ENCODE results near the gene AKT3.

Gene AKT3

DNA sequence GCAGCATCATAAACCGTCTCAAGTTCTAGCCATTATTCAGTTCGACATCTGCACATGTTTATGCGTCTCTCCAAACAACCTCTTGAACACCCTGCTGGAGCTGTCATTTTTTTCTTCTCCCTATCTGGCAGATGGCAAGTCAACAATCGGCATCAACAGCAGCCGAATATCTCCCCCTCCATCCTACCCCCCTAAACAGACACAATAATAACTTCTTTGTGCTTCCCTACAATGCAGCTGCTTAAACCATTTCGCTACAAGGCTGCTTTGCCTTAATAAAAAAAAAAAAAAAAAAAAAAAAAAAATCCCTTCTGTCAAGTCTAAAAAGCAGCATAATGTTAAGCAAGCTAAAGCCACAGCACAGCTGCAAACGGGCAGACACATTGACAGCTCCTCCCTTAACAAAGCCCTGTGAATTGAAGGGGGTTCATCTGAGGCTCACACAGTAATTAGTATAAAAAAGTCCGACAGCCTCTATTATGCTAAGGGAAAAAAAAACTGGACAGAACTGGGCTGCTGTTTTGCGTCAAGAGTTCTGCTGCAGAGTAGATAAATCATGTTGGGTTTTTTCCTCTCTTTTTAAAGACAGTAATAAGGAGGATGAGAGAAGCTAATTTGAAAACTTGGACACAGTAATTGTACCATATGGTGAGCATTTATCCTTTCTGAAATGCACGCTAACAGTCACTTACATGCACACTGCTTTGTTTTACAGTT, 136.4 kb downstream of the AKT3 start:
- H3K4me3 ChIP-seq (ENCODE audit: low read depth, low read length): no peak overlapping the region
- peaks cover 6% of the 10 kb centered on the region for H3K4me1 ChIP-seq (ENCODE audit: control insufficient read depth, insufficient read depth, low read length)

DNA sequence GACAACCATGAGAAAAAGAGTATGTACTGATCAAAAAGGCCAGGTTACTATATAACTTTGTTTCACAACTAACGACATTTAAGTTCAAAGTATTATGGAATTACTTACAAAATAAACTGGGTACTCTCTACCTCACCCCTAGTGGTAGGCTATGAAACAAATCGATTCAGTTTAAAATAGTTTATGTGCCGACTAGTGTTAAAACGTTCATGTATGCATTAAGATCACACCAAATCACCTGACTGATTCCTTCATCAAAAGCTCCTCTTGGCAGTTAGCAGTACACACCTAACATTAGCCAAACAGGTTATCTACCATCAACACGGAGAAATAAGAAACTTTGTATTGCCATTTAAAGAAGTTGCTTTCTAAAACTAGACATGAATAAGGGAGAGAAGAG, 137.1 kb downstream of the AKT3 start:
- Histone ChIP-seq H3K4me1 (ENCODE audit: control insufficient read depth, insufficient read depth, low read length) (peaks cover 4% of the 10 kb centered on the region), H3K36me3 (ENCODE audit: control insufficient read depth, insufficient read depth, low read length) (no peaks in the 10 kb centered on the region), H3K9me3 (ENCODE audit: control insufficient read depth, insufficient read depth, low read length) (no peaks in the 10 kb centered on the region), H3K4me3 (ENCODE audit: low read depth, low read length) (no peak overlapping the region), H3K9ac (ENCODE audit: low read depth, low read length) (no peak overlapping the region), H3K27me3 (ENCODE audit: control insufficient read depth, insufficient read depth, low read length) (no peaks in the 10 kb centered on the region)

More for the DNA sequence above, 136.4 kb downstream of the AKT3 start:
- H3K36me3 ChIP-seq (ENCODE audit: control insufficient read depth, insufficient read depth, low read length): no peaks in the 10 kb centered on the region
- H3K9ac ChIP-seq (ENCODE audit: low read depth, low read length): no peak overlapping the region
- H3K27me3 ChIP-seq (ENCODE audit: control insufficient read depth, insufficient read depth, low read length): no peaks in the 10 kb centered on the region
- H3K9me3 ChIP-seq (ENCODE audit: control insufficient read depth, insufficient read depth, low read length): no peaks in the 10 kb centered on the region

DNA sequence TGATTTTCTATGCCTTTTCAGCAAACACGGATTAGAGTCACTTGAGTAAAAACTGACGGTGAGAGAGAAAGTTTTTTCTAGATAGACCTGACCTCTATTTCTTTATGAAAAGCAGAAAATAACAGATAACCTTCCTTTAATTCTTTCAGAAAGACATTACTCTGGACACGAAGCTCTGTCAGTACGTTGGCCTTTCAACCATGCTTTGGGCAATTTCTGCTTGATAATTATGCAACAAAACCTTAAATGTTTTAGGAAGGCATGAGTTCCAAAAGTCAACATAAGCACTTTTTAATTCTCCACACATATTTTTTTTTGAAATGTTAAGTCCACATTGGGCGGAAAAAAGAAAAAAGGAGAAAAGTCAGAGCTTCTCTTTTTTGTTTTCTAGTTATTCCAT, 137.8 kb downstream of the AKT3 start:
- Histone ChIP-seq H3K4me3 (ENCODE audit: low read depth, low read length) (no peak overlapping the region), H3K9me3 (ENCODE audit: control insufficient read depth, insufficient read depth, low read length) (no peaks in the 10 kb centered on the region), H3K4me1 (ENCODE audit: control insufficient read depth, insufficient read depth, low read length) (peaks cover 2% of the 10 kb centered on the region), H3K27me3 (ENCODE audit: control insufficient read depth, insufficient read depth, low read length) (no peaks in the 10 kb centered on the region), H3K36me3 (ENCODE audit: control insufficient read depth, insufficient read depth, low read length) (no peaks in the 10 kb centered on the region), H3K9ac (ENCODE audit: low read depth, low read length) (no peak overlapping the region)

DNA sequence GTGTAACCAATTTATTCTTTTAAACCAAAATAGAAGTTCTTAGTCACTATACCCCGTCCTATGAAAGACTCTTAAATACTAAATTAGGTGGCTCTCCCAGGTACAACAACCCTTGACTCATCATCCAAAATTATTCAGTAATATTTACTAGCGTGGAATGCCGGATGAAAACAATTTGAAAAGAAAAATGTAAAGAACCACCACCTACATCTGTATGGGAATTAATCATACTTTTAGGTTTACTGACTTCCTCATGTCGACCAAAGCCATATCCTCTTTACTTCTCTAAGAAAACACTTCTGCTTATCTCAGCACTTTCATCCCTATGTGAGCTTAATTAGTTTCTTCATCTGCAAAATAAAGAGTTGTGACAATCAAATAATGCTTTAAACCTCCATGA, 139.6 kb downstream of the AKT3 start:
- no peaks in the 10 kb centered on the region for H3K9me3 ChIP-seq (ENCODE audit: control insufficient read depth, insufficient read depth, low read length)
- H3K36me3 ChIP-seq (ENCODE audit: control insufficient read depth, insufficient read depth, low read length): no peaks in the 10 kb centered on the region
- H3K27me3 ChIP-seq (ENCODE audit: control insufficient read depth, insufficient read depth, low read length): no peaks in the 10 kb centered on the region
- H3K4me3 ChIP-seq (ENCODE audit: low read depth, low read length): no peak overlapping the region
- no peak overlapping the region for H3K9ac ChIP-seq (ENCODE audit: low read depth, low read length)
- H3K4me1 ChIP-seq (ENCODE audit: control insufficient read depth, insufficient read depth, low read length): peaks cover 2% of the 10 kb centered on the region

DNA sequence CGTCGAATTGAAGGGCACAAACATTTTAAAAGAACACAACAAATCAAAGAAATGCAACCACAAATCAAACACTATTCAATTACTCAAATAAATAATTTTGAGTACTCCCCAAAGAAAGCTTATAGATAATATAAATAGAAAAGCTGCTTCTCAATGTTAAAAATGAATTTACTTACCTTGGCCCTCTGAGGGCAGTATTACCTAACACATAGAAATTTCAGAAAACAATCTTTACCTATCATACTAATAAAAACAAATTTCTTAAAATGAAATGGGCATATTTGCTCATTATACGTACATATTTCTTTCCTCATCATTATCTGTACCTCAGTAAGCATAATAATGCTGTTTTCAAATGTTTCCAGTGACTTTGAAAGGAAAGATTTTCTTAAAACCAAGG, 141.8 kb downstream of the AKT3 start:
- H3K27me3 ChIP-seq (ENCODE audit: control insufficient read depth, insufficient read depth, low read length): no peaks in the 10 kb centered on the region
- H3K4me1 ChIP-seq (ENCODE audit: control insufficient read depth, insufficient read depth, low read length): peaks cover 2% of the 10 kb centered on the region
- H3K9ac ChIP-seq (ENCODE audit: low read depth, low read length): no peak overlapping the region
- no peak overlapping the region for H3K4me3 ChIP-seq (ENCODE audit: low read depth, low read length)
- no peaks in the 10 kb centered on the region for H3K9me3 ChIP-seq (ENCODE audit: control insufficient read depth, insufficient read depth, low read length)
- no peaks in the 10 kb centered on the region for H3K36me3 ChIP-seq (ENCODE audit: control insufficient read depth, insufficient read depth, low read length)

DNA sequence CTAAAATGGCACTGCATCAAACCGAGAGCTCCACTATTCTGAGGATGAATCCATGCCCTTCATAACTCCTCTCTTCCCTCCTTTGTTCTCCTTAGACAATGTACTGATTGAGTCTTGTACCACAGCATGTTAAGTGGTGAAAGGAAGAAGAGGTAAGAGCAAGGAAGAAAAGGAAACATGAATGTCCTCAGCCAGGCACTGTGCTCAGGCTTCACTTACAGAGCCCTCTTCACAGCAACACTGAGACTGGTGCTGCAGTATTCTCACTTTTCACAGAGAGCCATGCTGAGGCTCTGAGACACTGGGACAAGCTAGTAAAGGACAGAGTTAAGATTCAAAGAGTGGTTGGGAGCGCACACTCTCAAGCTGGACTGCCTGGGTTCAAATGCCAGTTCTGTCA, 143.5 kb downstream of the AKT3 start:
- no peak overlapping the region for H3K4me3 ChIP-seq (ENCODE audit: low read depth, low read length)
- H3K4me1 ChIP-seq (ENCODE audit: control insufficient read depth, insufficient read depth, low read length): no peaks in the 10 kb centered on the region
- no peaks in the 10 kb centered on the region for H3K9me3 ChIP-seq (ENCODE audit: control insufficient read depth, insufficient read depth, low read length)
- H3K9ac ChIP-seq (ENCODE audit: low read depth, low read length): no peak overlapping the region
- H3K36me3 ChIP-seq (ENCODE audit: control insufficient read depth, insufficient read depth, low read length): no peaks in the 10 kb centered on the region
- no peaks in the 10 kb centered on the region for H3K27me3 ChIP-seq (ENCODE audit: control insufficient read depth, insufficient read depth, low read length)

DNA sequence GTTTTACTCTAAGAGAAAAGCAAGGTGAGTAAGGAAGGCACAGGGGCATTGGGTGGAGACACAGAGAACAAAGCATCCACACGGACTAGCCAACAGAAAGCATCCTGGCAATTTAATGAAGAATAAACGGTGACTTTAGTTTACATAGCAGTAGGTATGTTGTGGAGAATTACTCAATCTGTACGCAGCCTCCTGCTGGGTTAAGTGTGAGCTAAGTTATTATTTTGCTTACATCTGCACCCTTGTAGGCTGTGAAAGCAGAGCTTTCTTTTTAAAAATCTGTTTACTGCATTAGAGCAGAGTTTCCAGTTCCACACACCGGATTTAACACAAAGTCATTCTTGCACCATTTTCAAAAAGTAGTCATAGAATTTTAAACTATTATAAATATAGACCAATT, 144.5 kb downstream of the AKT3 start:
- Histone ChIP-seq H3K4me3 (ENCODE audit: low read depth, low read length) (no peak overlapping the region), H3K4me1 (ENCODE audit: control insufficient read depth, insufficient read depth, low read length) (no peaks in the 10 kb centered on the region), H3K27me3 (ENCODE audit: control insufficient read depth, insufficient read depth, low read length) (no peaks in the 10 kb centered on the region), H3K36me3 (ENCODE audit: control insufficient read depth, insufficient read depth, low read length) (no peaks in the 10 kb centered on the region), H3K9ac (ENCODE audit: low read depth, low read length) (no peak overlapping the region), H3K9me3 (ENCODE audit: control insufficient read depth, insufficient read depth, low read length) (no peaks in the 10 kb centered on the region)

DNA sequence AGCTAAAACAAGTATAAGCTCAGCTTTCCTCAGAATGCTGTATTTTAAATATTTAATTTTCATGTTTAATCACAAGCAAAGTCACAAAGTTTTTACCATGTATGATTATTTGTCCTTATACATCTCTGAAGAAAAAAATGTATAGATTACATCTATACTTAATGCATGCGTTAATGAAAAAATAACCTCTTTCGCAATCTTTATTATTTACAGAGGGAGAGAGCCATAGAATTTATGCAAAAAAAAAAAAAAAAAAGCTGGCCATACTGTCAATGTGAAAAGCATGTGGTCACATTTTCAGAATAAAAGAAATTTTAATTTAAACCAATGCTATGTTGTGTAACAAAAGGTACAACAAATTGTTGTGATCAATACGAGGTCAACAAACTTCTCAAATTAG, 148.2 kb downstream of the AKT3 start:
- H3K9ac ChIP-seq (ENCODE audit: low read depth, low read length): no peak overlapping the region
- H3K9me3 ChIP-seq (ENCODE audit: control insufficient read depth, insufficient read depth, low read length): no peaks in the 10 kb centered on the region
- no peaks in the 10 kb centered on the region for H3K27me3 ChIP-seq (ENCODE audit: control insufficient read depth, insufficient read depth, low read length)
- no peaks in the 10 kb centered on the region for H3K36me3 ChIP-seq (ENCODE audit: control insufficient read depth, insufficient read depth, low read length)
- no peaks in the 10 kb centered on the region for H3K4me1 ChIP-seq (ENCODE audit: control insufficient read depth, insufficient read depth, low read length)
- no peak overlapping the region for H3K4me3 ChIP-seq (ENCODE audit: low read depth, low read length)

DNA sequence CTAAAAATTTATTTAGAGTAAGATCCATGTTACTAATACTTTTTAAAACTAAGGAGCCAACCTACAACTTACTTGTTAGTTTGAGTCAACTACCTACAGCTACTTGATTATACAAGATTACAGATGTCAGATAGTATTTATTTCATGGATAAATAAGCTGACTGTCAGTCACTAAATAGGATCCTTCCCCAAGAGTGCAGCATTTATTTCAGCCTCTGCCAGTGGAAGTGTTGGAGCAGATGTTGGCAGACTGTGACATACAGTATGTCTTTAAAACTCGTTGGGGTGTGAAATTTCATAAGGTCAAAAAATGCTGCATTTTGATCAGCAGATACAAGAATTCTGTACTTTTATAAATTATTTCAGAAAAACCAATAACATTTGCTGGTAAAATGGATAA, 156.2 kb downstream of the AKT3 start:
- H3K36me3 ChIP-seq (ENCODE audit: control insufficient read depth, insufficient read depth, low read length): no peaks in the 10 kb centered on the region
- H3K27me3 ChIP-seq (ENCODE audit: control insufficient read depth, insufficient read depth, low read length): no peaks in the 10 kb centered on the region
- no peak overlapping the region for H3K9ac ChIP-seq (ENCODE audit: low read depth, low read length)
- H3K9me3 ChIP-seq (ENCODE audit: control insufficient read depth, insufficient read depth, low read length): no peaks in the 10 kb centered on the region
- H3K4me3 ChIP-seq (ENCODE audit: low read depth, low read length): no peak overlapping the region
- no peaks in the 10 kb centered on the region for H3K4me1 ChIP-seq (ENCODE audit: control insufficient read depth, insufficient read depth, low read length)

DNA sequence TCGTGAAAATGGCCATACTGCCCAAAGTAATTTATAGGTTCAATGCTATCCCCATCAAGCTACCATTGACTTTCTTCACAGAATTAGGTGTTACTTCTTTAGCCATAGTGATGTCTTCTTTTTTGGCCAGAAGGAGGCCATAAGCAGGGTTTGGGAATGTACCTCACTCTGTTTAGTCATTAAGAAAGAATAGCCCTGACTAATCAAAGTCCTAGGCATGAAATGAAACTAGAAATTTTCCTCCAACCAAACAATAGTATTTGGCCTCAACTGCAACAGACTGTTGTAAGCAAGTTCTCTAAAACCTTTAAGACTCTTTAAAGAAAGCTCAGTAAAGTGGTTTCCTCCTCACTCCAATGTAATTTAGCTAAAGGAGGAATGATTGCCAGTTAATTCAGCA, 163.9 kb downstream of the AKT3 start:
- Histone ChIP-seq H3K27me3 (ENCODE audit: control insufficient read depth, insufficient read depth, low read length) (no peaks in the 10 kb centered on the region), H3K9me3 (ENCODE audit: control insufficient read depth, insufficient read depth, low read length) (no peaks in the 10 kb centered on the region), H3K4me3 (ENCODE audit: low read depth, low read length) (no peak overlapping the region)

DNA sequence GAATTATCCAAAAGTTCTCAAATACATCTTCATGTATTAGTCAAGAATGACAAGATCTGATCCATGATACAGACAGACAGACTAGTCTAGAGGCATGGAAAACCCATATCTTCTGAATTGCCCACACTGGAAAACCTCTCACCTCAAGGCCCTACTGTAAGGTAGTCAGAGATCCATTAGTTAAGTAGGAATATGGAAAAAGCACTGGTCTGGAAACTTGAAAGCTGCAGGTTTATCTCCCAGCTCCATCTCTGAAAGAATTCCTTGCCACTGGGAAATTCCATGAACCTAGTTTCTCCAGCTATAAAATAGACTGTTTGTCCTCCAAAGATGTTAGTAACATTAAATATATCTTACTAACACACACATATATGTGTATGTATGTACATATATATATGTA, 169.2 kb downstream of the AKT3 start:
- H3K36me3 ChIP-seq (ENCODE audit: control insufficient read depth, insufficient read depth, low read length): no peaks in the 10 kb centered on the region
- H3K27me3 ChIP-seq (ENCODE audit: control insufficient read depth, insufficient read depth, low read length): no peaks in the 10 kb centered on the region
- H3K4me1 ChIP-seq (ENCODE audit: control insufficient read depth, insufficient read depth, low read length): no peaks in the 10 kb centered on the region
- H3K9ac ChIP-seq (ENCODE audit: low read depth, low read length): no peak overlapping the region
- H3K4me3 ChIP-seq (ENCODE audit: low read depth, low read length): no peak overlapping the region
- H3K9me3 ChIP-seq (ENCODE audit: control insufficient read depth, insufficient read depth, low read length): no peaks in the 10 kb centered on the region

More for the DNA sequence above, 163.9 kb downstream of the AKT3 start:
- no peaks in the 10 kb centered on the region for H3K36me3 ChIP-seq (ENCODE audit: control insufficient read depth, insufficient read depth, low read length)
- no peaks in the 10 kb centered on the region for H3K4me1 ChIP-seq (ENCODE audit: control insufficient read depth, insufficient read depth, low read length)
- H3K9ac ChIP-seq (ENCODE audit: low read depth, low read length): no peak overlapping the region

DNA sequence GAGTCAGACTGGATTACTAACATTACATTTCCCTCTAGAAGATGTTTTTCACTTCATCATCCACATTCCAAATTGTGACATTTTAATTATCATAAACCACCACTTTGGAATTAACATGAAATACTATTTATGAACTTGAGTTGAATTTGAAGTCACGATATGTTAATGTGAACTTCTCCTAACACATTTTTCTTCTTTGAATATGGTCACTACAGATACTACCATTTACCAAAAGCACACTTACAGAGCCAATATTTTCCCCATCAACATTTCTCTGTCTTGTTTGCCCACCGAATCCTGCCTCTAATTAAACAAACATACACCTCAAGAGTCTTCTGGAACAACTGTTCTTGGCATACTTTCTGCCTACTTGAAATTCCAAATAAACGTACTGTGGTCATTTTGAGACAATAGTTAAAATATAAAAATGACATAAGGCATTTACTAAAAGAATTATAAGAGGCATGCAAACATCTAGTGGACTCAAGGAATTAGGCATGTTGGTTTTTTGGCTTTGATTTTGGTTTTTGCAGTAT, 177.4 kb downstream of the AKT3 start:
- no peaks in the 10 kb centered on the region for H3K36me3 ChIP-seq (ENCODE audit: control insufficient read depth, insufficient read depth, low read length)
- no peak overlapping the region for H3K9ac ChIP-seq (ENCODE audit: low read depth, low read length)
- no peaks in the 10 kb centered on the region for H3K4me1 ChIP-seq (ENCODE audit: control insufficient read depth, insufficient read depth, low read length)
- no peaks in the 10 kb centered on the region for H3K9me3 ChIP-seq (ENCODE audit: control insufficient read depth, insufficient read depth, low read length)
- no peaks in the 10 kb centered on the region for H3K27me3 ChIP-seq (ENCODE audit: control insufficient read depth, insufficient read depth, low read length)
- no peak overlapping the region for H3K4me3 ChIP-seq (ENCODE audit: low read depth, low read length)
